GM23338 (cell line): ENCODE results near the gene NEK6. TPM values are rescaled to one million over a fixed set of nuclear protein-coding genes. Genes with fewer than 3 reads are reported as not detected.

Source experiments
- ATAC-seq: fragments of 200-7000 bp; cut with Tn5 transposase; 3 replicates; pipeline ENCODE4 v1.9.1; 2020
- DNase-seq: peaks from one replicate; pipeline ENCODE4 v3.0.0-alpha.2; 2015; ENCODE audit warnings: low spot score
- H2AFZ ChIP-seq: fragments of 200-600 bp; sonication (generic); 2 replicates; pipeline ENCODE4 v1.8.0; 2016; ENCODE audit warnings: antibody characterized with exemption, mild to moderate bottlenecking, moderate library complexity
- H3F3A ChIP-seq: fragments of 200-600 bp; sonication (generic); replicated peaks from 2 replicates; pipeline ENCODE4 v1.8.0; 2017; ENCODE audit warnings: antibody characterized with exemption, mixed run types, low read depth
- H3K27ac ChIP-seq: fragments of 200-600 bp; sonication (generic); 2 replicates; pipeline ENCODE4 v1.6.1; 2016; ENCODE audit warnings: low read depth
- H3K27me3 ChIP-seq: fragments of 200-600 bp; sonication (generic); 2 replicates; pipeline ENCODE4 v1.8.0; 2016; ENCODE audit warnings: mild to moderate bottlenecking, mixed run types, moderate library complexity; ENCODE audit not compliant: insufficient read depth
- H3K36me3 ChIP-seq: fragments of 200-600 bp; sonication (generic); 2 replicates; pipeline ENCODE4 v1.8.0; 2016; ENCODE audit warnings: mild to moderate bottlenecking; ENCODE audit not compliant: insufficient read depth
- H3K4me1 ChIP-seq: fragments of 200-600 bp; sonication (generic); 2 replicates; pipeline ENCODE4 v1.8.0; 2016; ENCODE audit warnings: mild to moderate bottlenecking, moderate library complexity; ENCODE audit not compliant: insufficient read depth
- H3K4me2 ChIP-seq: fragments of 200-600 bp; sonication (generic); 2 replicates; pipeline ENCODE4 v1.7.1; 2017; ENCODE audit warnings: mixed run types
- H3K4me3 ChIP-seq: fragments of 200-600 bp; sonication (generic); 2 replicates; pipeline ENCODE4 v1.6.1; 2016; ENCODE audit warnings: mixed run types
- H3K79me2 ChIP-seq: fragments of 200-600 bp; sonication (generic); replicated peaks from 2 replicates; pipeline ENCODE4 v1.8.0; 2017; ENCODE audit warnings: mild to moderate bottlenecking; ENCODE audit not compliant: insufficient read depth
- H3K9me2 ChIP-seq: fragments of 200-600 bp; sonication (generic); 2 replicates; pipeline ENCODE4 v1.8.0; 2017; ENCODE audit not compliant: insufficient read depth
- H4K20me1 ChIP-seq: fragments of 200-600 bp; sonication (generic); replicated peaks from 2 replicates; pipeline ENCODE4 v1.8.0; 2017; ENCODE audit warnings: mild to moderate bottlenecking; ENCODE audit not compliant: insufficient read depth
- H3K27ac Mint-ChIP-seq: 2 replicates; pipeline ENCODE4 v1.8.0; 2020; ENCODE audit warnings: inconsistent platforms, mild to moderate bottlenecking, moderate library complexity, mixed read lengths
- H3K27me3 Mint-ChIP-seq: 3 replicates; pipeline ENCODE4 v1.8.0; 2022; ENCODE audit warnings: low read depth, mild to moderate bottlenecking, moderate library complexity, mixed read lengths, inconsistent platforms; ENCODE audit not compliant: insufficient read depth, poor library complexity
- H3K36me3 Mint-ChIP-seq: 3 replicates; pipeline ENCODE4 v1.8.0; 2021; ENCODE audit warnings: low read depth, mild to moderate bottlenecking, inconsistent platforms, moderate library complexity, mixed read lengths
- H3K4me1 Mint-ChIP-seq: 3 replicates; pipeline ENCODE4 v1.8.0; 2020; ENCODE audit warnings: mild to moderate bottlenecking, inconsistent platforms, mixed read lengths
- H3K4me3 Mint-ChIP-seq: 3 replicates; pipeline ENCODE4 v1.8.0; 2021; ENCODE audit warnings: moderate library complexity, mild to moderate bottlenecking, inconsistent platforms, mixed read lengths
- H3K9me3 Mint-ChIP-seq: 3 replicates; pipeline ENCODE4 v1.8.0; 2020; ENCODE audit warnings: moderate library complexity, mild to moderate bottlenecking, inconsistent platforms, mixed read lengths
- CREB1 ChIP-seq: fragments of 250-450 bp; sonication (Bioruptor Pico); IDR thresholded peaks from 2 replicates; pipeline ENCODE4 v1.5.0; 2020; ENCODE audit warnings: low read depth, mild to moderate bottlenecking, moderate library complexity
- EZH2 ChIP-seq: fragments of 200-600 bp; sonication (generic); IDR thresholded peaks from one replicate; pipeline ENCODE4 v1.8.0; 2017; ENCODE audit warnings: antibody characterized with exemption, mild to moderate bottlenecking, low read depth; ENCODE audit not compliant: unreplicated experiment
- EZH2phosphoT487 ChIP-seq: fragments of 200-600 bp; sonication (generic); IDR thresholded peaks from one replicate; pipeline ENCODE4 v1.8.1; 2018; ENCODE audit warnings: antibody characterized with exemption; ENCODE audit not compliant: unreplicated experiment
- JUNB ChIP-seq: IDR thresholded peaks from one replicate; pipeline ENCODE4 v1.6.1; 2016; ENCODE audit warnings: antibody characterized with exemption; ENCODE audit not compliant: unreplicated experiment
- NANOG ChIP-seq: IDR thresholded peaks from 2 replicates; pipeline ENCODE4 v1.6.1; 2016; ENCODE audit warnings: antibody characterized with exemption, borderline replicate concordance
- POLR2AphosphoS5 ChIP-seq: IDR thresholded peaks from 2 replicates; pipeline ENCODE4 v1.6.1; 2016; ENCODE audit warnings: antibody characterized with exemption, low read depth
- STAT1 ChIP-seq: IDR thresholded peaks from one replicate; pipeline ENCODE4 v1.6.1; 2016; ENCODE audit warnings: antibody characterized with exemption; ENCODE audit not compliant: unreplicated experiment
- ZNF114 ChIP-seq: fragments of 250-450 bp; sonication (Bioruptor Pico); IDR thresholded peaks from 2 replicates; pipeline ENCODE4 v1.5.0; 2020; ENCODE audit warnings: mild to moderate bottlenecking, moderate library complexity
- ZNF331 ChIP-seq: fragments of 250-450 bp; sonication (Bioruptor Pico); IDR thresholded peaks from 2 replicates; pipeline ENCODE4 v1.5.0; 2020; ENCODE audit warnings: low read depth, mild to moderate bottlenecking, moderate library complexity
- polyA plus RNA-seq: library from polyadenylated mRNA; unstranded; fragments of >200 nt; fragmentation: Nextera tagmentation; extraction: Ambion mirVana; gene quantifications from 2 replicates; pipeline ENCODE4 v1.2.1, GENCODE V29; 2016
- total RNA-seq: library from RNA; depleted of rRNA; stranded (reverse); fragments of >200 nt; shearing (Covaris generic); gene quantifications from 2 replicates; pipeline ENCODE4 v1.2.3, GENCODE V29; 2014
- TF ChIP-seq, protein P1 (sequence below): IDR thresholded peaks from one replicate; pipeline ENCODE4 v1.6.1; 2018; ENCODE audit warnings: antibody characterized with exemption; ENCODE audit not compliant: unreplicated experiment
- TF ChIP-seq, protein P2 (sequence below): IDR thresholded peaks from 2 replicates; pipeline ENCODE4 v1.6.1; 2016; ENCODE audit warnings: antibody characterized with exemption
- TF ChIP-seq, protein P3 (sequence below): fragments of 250-450 bp; sonication (Bioruptor Pico); IDR thresholded peaks from 2 replicates; pipeline ENCODE4 v1.5.0; 2020; ENCODE audit warnings: mild to moderate bottlenecking, moderate library complexity
- TF ChIP-seq, protein P4 (sequence below), 2 experiments: fragments of 200-600 bp in 1 of 2; sonication (generic) in 1 of 2; conservative IDR thresholded peaks; 2 replicates each; pipeline versions ENCODE4 v1.5.1 to v1.6.1; 2016 to 2017; ENCODE audit warnings: antibody characterized with exemption in 2 of 2, low read depth in 2 of 2, mild to moderate bottlenecking in 2 of 2, moderate library complexity in 1 of 2

Gene NEK6
- total and polyA plus RNA-seq, 2 experiments from 2014 or later: 8.1 to 11.2 TPM

GRCh38 chr9:124369231-124369797 is 111.6 kb downstream of the NEK6 start:
- no peak overlapping the region for H3K4me2 ChIP-seq
- no peaks in the 10 kb centered on the region for H3K9me2 ChIP-seq
- ATAC-seq (no peak; the same call in 2 of the 3 replicates), DNase-seq (no peak)
- Mint-ChIP-seq H3K4me3 (no peak overlapping the region), H3K27me3 (no peaks in the 10 kb centered on the region), H3K9me3 (peaks cover 3% of the 10 kb centered on the region; the same call in 2 of the 3 replicates), H3K36me3 (peaks cover 12% of the 10 kb centered on the region), H3K4me1 (peaks cover 37% of the 10 kb centered on the region), H3K27ac (no peak overlapping the region; the same call in 1 of the 2 replicates)
- no peaks in the 10 kb centered on the region for H3F3A ChIP-seq
- H3K4me3 ChIP-seq: no peak overlapping the region
- no peaks in the 10 kb centered on the region for H3K4me1 ChIP-seq
- no peaks in the 10 kb centered on the region for H3K36me3 ChIP-seq
- H3K27me3 ChIP-seq: no peaks in the 10 kb centered on the region
- H4K20me1 ChIP-seq: peaks cover 23% of the 10 kb centered on the region; the same call in 1 of the 2 replicates
- TF ChIP-seq CREB1 (no peak), POLR2AphosphoS5 (no peak), STAT1 (no peak), ZNF331 (CRISPR knock-in tag) (no peak), JUNB (no peak), NANOG (no peak), EZH2phosphoT487 (no peak), ZNF114 (CRISPR knock-in tag) (no peak), EZH2 (no peak)
- TF ChIP-seq, protein P1, sequence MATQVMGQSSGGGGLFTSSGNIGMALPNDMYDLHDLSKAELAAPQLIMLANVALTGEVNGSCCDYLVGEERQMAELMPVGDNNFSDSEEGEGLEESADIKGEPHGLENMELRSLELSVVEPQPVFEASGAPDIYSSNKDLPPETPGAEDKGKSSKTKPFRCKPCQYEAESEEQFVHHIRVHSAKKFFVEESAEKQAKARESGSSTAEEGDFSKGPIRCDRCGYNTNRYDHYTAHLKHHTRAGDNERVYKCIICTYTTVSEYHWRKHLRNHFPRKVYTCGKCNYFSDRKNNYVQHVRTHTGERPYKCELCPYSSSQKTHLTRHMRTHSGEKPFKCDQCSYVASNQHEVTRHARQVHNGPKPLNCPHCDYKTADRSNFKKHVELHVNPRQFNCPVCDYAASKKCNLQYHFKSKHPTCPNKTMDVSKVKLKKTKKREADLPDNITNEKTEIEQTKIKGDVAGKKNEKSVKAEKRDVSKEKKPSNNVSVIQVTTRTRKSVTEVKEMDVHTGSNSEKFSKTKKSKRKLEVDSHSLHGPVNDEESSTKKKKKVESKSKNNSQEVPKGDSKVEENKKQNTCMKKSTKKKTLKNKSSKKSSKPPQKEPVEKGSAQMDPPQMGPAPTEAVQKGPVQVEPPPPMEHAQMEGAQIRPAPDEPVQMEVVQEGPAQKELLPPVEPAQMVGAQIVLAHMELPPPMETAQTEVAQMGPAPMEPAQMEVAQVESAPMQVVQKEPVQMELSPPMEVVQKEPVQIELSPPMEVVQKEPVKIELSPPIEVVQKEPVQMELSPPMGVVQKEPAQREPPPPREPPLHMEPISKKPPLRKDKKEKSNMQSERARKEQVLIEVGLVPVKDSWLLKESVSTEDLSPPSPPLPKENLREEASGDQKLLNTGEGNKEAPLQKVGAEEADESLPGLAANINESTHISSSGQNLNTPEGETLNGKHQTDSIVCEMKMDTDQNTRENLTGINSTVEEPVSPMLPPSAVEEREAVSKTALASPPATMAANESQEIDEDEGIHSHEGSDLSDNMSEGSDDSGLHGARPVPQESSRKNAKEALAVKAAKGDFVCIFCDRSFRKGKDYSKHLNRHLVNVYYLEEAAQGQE: no peak
- TF ChIP-seq, protein P2, sequence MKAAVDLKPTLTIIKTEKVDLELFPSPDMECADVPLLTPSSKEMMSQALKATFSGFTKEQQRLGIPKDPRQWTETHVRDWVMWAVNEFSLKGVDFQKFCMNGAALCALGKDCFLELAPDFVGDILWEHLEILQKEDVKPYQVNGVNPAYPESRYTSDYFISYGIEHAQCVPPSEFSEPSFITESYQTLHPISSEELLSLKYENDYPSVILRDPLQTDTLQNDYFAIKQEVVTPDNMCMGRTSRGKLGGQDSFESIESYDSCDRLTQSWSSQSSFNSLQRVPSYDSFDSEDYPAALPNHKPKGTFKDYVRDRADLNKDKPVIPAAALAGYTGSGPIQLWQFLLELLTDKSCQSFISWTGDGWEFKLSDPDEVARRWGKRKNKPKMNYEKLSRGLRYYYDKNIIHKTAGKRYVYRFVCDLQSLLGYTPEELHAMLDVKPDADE: no peak
- TF ChIP-seq, protein P3, sequence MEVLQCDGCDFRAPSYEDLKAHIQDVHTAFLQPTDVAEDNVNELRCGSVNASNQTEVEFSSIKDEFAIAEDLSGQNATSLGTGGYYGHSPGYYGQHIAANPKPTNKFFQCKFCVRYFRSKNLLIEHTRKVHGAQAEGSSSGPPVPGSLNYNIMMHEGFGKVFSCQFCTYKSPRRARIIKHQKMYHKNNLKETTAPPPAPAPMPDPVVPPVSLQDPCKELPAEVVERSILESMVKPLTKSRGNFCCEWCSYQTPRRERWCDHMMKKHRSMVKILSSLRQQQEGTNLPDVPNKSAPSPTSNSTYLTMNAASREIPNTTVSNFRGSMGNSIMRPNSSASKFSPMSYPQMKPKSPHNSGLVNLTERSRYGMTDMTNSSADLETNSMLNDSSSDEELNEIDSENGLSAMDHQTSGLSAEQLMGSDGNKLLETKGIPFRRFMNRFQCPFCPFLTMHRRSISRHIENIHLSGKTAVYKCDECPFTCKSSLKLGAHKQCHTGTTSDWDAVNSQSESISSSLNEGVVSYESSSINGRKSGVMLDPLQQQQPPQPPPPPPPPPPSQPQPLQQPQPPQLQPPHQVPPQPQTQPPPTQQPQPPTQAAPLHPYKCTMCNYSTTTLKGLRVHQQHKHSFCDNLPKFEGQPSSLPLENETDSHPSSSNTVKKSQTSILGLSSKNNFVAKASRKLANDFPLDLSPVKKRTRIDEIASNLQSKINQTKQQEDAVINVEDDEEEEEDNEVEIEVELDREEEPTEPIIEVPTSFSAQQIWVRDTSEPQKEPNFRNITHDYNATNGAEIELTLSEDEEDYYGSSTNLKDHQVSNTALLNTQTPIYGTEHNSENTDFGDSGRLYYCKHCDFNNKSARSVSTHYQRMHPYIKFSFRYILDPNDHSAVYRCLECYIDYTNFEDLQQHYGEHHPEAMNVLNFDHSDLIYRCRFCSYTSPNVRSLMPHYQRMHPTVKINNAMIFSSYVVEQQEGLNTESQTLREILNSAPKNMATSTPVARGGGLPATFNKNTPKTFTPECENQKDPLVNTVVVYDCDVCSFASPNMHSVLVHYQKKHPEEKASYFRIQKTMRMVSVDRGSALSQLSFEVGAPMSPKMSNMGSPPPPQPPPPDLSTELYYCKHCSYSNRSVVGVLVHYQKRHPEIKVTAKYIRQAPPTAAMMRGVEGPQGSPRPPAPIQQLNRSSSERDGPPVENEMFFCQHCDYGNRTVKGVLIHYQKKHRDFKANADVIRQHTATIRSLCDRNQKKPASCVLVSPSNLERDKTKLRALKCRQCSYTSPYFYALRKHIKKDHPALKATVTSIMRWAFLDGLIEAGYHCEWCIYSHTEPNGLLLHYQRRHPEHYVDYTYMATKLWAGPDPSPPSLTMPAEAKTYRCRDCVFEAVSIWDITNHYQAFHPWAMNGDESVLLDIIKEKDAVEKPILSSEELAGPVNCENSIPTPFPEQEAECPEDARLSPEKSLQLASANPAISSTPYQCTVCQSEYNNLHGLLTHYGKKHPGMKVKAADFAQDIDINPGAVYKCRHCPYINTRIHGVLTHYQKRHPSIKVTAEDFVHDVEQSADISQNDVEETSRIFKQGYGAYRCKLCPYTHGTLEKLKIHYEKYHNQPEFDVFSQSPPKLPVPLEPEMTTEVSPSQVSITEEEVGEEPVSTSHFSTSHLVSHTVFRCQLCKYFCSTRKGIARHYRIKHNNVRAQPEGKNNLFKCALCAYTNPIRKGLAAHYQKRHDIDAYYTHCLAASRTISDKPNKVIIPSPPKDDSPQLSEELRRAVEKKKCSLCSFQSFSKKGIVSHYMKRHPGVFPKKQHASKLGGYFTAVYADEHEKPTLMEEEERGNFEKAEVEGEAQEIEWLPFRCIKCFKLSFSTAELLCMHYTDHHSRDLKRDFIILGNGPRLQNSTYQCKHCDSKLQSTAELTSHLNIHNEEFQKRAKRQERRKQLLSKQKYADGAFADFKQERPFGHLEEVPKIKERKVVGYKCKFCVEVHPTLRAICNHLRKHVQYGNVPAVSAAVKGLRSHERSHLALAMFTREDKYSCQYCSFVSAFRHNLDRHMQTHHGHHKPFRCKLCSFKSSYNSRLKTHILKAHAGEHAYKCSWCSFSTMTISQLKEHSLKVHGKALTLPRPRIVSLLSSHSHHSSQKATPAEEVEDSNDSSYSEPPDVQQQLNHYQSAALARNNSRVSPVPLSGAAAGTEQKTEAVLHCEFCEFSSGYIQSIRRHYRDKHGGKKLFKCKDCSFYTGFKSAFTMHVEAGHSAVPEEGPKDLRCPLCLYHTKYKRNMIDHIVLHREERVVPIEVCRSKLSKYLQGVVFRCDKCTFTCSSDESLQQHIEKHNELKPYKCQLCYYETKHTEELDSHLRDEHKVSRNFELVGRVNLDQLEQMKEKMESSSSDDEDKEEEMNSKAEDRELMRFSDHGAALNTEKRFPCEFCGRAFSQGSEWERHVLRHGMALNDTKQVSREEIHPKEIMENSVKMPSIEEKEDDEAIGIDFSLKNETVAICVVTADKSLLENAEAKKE (CRISPR knock-in tag): no peak
- TF ChIP-seq, protein P4, sequence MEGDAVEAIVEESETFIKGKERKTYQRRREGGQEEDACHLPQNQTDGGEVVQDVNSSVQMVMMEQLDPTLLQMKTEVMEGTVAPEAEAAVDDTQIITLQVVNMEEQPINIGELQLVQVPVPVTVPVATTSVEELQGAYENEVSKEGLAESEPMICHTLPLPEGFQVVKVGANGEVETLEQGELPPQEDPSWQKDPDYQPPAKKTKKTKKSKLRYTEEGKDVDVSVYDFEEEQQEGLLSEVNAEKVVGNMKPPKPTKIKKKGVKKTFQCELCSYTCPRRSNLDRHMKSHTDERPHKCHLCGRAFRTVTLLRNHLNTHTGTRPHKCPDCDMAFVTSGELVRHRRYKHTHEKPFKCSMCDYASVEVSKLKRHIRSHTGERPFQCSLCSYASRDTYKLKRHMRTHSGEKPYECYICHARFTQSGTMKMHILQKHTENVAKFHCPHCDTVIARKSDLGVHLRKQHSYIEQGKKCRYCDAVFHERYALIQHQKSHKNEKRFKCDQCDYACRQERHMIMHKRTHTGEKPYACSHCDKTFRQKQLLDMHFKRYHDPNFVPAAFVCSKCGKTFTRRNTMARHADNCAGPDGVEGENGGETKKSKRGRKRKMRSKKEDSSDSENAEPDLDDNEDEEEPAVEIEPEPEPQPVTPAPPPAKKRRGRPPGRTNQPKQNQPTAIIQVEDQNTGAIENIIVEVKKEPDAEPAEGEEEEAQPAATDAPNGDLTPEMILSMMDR (conservative IDR thresholded peaks at IDR 0.05; ENCODE audit: low read depth in 2 of 2): no peak
- H3K27ac ChIP-seq: no peak overlapping the region
- H3K79me2 ChIP-seq: peaks cover 97% of the 10 kb centered on the region
- H2AFZ ChIP-seq: no peak overlapping the region
